SK-N-SH (cell line): Measurements from ENCODE around the gene DGKE. TPM values are rescaled to one million over a fixed set of nuclear protein-coding genes. Genes with fewer than 3 reads are reported as not detected.

Experiments used
- CTCF ChIA-PET: fragments of 300-600, 350-600 bp; formaldehyde crosslinking; extraction: SDS; loops from one replicate; lab custom pipeline; 2021; lab: Yijun Ruan, JAX
- POLR2A ChIA-PET: fragments of 350-600 bp; sonication (Branson Sonifier 250); formaldehyde crosslinking; extraction: SDS; loops from one replicate; lab custom pipeline; 2020; ENCODE audit warnings: antibody characterized with exemption, inconsistent platforms; lab: Yijun Ruan, JAX
- DNase-seq: peaks from one replicate; pipeline ENCODE4 v3.0.0; 2012
- H2AFZ ChIP-seq: fragments of 200-600 bp; sonication (generic); 2 replicates; pipeline ENCODE4 v1.8.1; 2016; ENCODE audit warnings: antibody characterized with exemption, mild to moderate bottlenecking, low read depth
- H3F3A ChIP-seq: fragments of 200-600 bp; sonication (generic); replicated peaks from 2 replicates; pipeline ENCODE3; 2016; ENCODE audit warnings: antibody characterized with exemption, mild to moderate bottlenecking; ENCODE audit not compliant: insufficient read depth
- H3K27ac ChIP-seq, 2 experiments: fragments of 200-500 bp in 1 of 2; fragments of 200-600 bp in 1 of 2; sonication (Bioruptor generic) in 1 of 2; sonication (generic), shearing (Covaris generic) in 1 of 2; 2 replicates each; pipeline versions ENCODE4 v1.5.1 to v1.6.1; 2014 to 2016; ENCODE audit warnings: low read depth in 2 of 2, inconsistent platforms in 1 of 2, low read length in 1 of 2, mild to moderate bottlenecking in 1 of 2, mixed read lengths in 1 of 2
- H3K27me3 ChIP-seq: fragments of 200-600 bp; sonication (generic), shearing (Covaris generic); 2 replicates; pipeline ENCODE4 v1.6.1; 2016; ENCODE audit warnings: mixed run types; ENCODE audit not compliant: insufficient read depth
- H3K36me3 ChIP-seq, 2 experiments: fragments of 200-500 bp in 1 of 2; fragments of 200-600 bp in 1 of 2; sonication (Bioruptor generic) in 1 of 2; sonication (generic) in 1 of 2; replicated peaks in 1 of 2; 2 replicates each; pipeline versions ENCODE3 to v1.5.1; 2014 to 2016; ENCODE audit warnings: low read length in 1 of 2, mild to moderate bottlenecking in 1 of 2; ENCODE audit not compliant: insufficient read depth in 2 of 2, control insufficient read depth in 1 of 2
- H3K4me1 ChIP-seq, 2 experiments: fragments of 200-500 bp in 1 of 2; fragments of 200-600 bp in 1 of 2; sonication (Bioruptor generic) in 1 of 2; sonication (generic), shearing (Covaris generic) in 1 of 2; 2 replicates each; pipeline versions ENCODE4 v1.5.1 to v1.6.1; 2014 to 2016; ENCODE audit warnings: low read depth in 1 of 2, low read length in 1 of 2, mixed run types in 1 of 2; ENCODE audit not compliant: insufficient read depth in 2 of 2, control insufficient read depth in 1 of 2
- H3K4me2 ChIP-seq: fragments of 200-600 bp; sonication (generic), shearing (Covaris generic); 2 replicates; pipeline ENCODE4 v1.6.1; 2017; ENCODE audit warnings: mixed run types
- H3K4me3 ChIP-seq, 2 experiments: fragments of 200-500 bp in 1 of 2; fragments of 200-600 bp in 1 of 2; sonication (Bioruptor generic) in 1 of 2; sonication (generic), shearing (Covaris generic) in 1 of 2; 2 replicates each; pipeline versions ENCODE4 v1.5.1 to v1.8.1; 2014 to 2016; ENCODE audit warnings: low read depth in 2 of 2, inconsistent platforms in 1 of 2, low read length in 1 of 2, mild to moderate bottlenecking in 1 of 2, mixed read lengths in 1 of 2, moderate library complexity in 1 of 2
- H3K79me2 ChIP-seq: fragments of 200-600 bp; sonication (generic); 2 replicates; pipeline ENCODE4 v1.8.1; 2017; ENCODE audit warnings: mild to moderate bottlenecking; ENCODE audit not compliant: insufficient read depth
- H3K9ac ChIP-seq: fragments of 200-600 bp; sonication (generic); 2 replicates; pipeline ENCODE4 v1.6.1; 2017; ENCODE audit warnings: mixed run types
- H3K9me2 ChIP-seq: fragments of 200-600 bp; sonication (generic); 2 replicates; pipeline ENCODE4 v1.6.1; 2017; ENCODE audit warnings: mixed run types
- H3K9me3 ChIP-seq: fragments of 200-600 bp; sonication (generic); 2 replicates; pipeline ENCODE4 v1.6.1; 2017; ENCODE audit warnings: mixed run types, mild to moderate bottlenecking, moderate library complexity
- H4K20me1 ChIP-seq: fragments of 200-600 bp; sonication (generic); 2 replicates; pipeline ENCODE4 v1.6.1; 2017; ENCODE audit warnings: mild to moderate bottlenecking, mixed run types; ENCODE audit not compliant: insufficient read depth
- CTCF ChIP-seq: fragments of 200-600 bp; sonication (generic); IDR thresholded peaks from 2 replicates; pipeline ENCODE4 v1.6.1; 2017; ENCODE audit warnings: antibody characterized with exemption, mild to moderate bottlenecking, moderate library complexity
- ELF1 ChIP-seq: IDR thresholded peaks from 2 replicates; pipeline ENCODE4 v1.4.0; 2012
- FOSL2 ChIP-seq: IDR thresholded peaks from 2 replicates; pipeline ENCODE4 v1.4.0; 2012; ENCODE audit warnings: low read depth, mild to moderate bottlenecking, moderate library complexity, borderline replicate concordance
- FOXJ3 ChIP-seq: sonication (generic); formaldehyde crosslinking; IDR thresholded peaks from 2 replicates; pipeline ENCODE4 v1.5.1; 2020; ENCODE audit warnings: mild to moderate bottlenecking, missing genetic modification reagents
- FOXM1 ChIP-seq: IDR thresholded peaks from 2 replicates; pipeline ENCODE4 v1.4.0; 2012; ENCODE audit warnings: low read depth, mild to moderate bottlenecking
- GABPA ChIP-seq: IDR thresholded peaks from 2 replicates; pipeline ENCODE4 v1.4.0; 2012; ENCODE audit warnings: low read depth, mild to moderate bottlenecking
- IRF3 ChIP-seq: fragments of 150-350 bp; IDR thresholded peaks from 2 replicates; pipeline ENCODE4 v1.6.1; 2016; ENCODE audit warnings: mild to moderate bottlenecking, low read depth, low read length
- JUND ChIP-seq: IDR thresholded peaks from 2 replicates; pipeline ENCODE4 v1.4.0; 2012
- MAX ChIP-seq: IDR thresholded peaks from 2 replicates; pipeline ENCODE4 v1.4.0; 2012; ENCODE audit warnings: low read depth
- NFIC ChIP-seq: IDR thresholded peaks from 2 replicates; pipeline ENCODE4 v1.4.0; 2012; ENCODE audit warnings: borderline replicate concordance
- NRF1 ChIP-seq: IDR thresholded peaks from 2 replicates; pipeline ENCODE4 v1.6.1; 2012; ENCODE audit warnings: low read depth, mild to moderate bottlenecking, low read length
- POLR2AphosphoS5 ChIP-seq: IDR thresholded peaks from 2 replicates; pipeline ENCODE4 v1.6.1; 2012; ENCODE audit warnings: low read depth, low read length
- RAD21 ChIP-seq: IDR thresholded peaks from 2 replicates; pipeline ENCODE4 v1.6.1; 2012; ENCODE audit warnings: mild to moderate bottlenecking, low read length
- RCOR1 ChIP-seq: fragments of 150-350 bp; IDR thresholded peaks from 2 replicates; pipeline ENCODE4 v1.6.1; 2017; ENCODE audit warnings: antibody characterized with exemption, low read length
- REST ChIP-seq: IDR thresholded peaks from 2 replicates; pipeline ENCODE4 v1.6.1; 2012; ENCODE audit warnings: mild to moderate bottlenecking, low read depth, low read length, moderate library complexity
- RXRA ChIP-seq: IDR thresholded peaks from 2 replicates; pipeline ENCODE4 v1.4.0; 2012; ENCODE audit warnings: low read depth, mild to moderate bottlenecking, borderline replicate concordance
- SIN3A ChIP-seq: IDR thresholded peaks from 2 replicates; pipeline ENCODE4 v1.6.1; 2012; ENCODE audit warnings: low read depth, mild to moderate bottlenecking, low read length, moderate library complexity, borderline replicate concordance
- TEAD4 ChIP-seq: IDR thresholded peaks from 2 replicates; pipeline ENCODE4 v1.4.0; 2012; ENCODE audit warnings: mild to moderate bottlenecking, borderline replicate concordance; ENCODE audit not compliant: insufficient read depth
- USF1 ChIP-seq: IDR thresholded peaks from 2 replicates; pipeline ENCODE4 v1.4.0; 2012; ENCODE audit warnings: low read depth, borderline replicate concordance
- ZBTB33 ChIP-seq: IDR thresholded peaks from 2 replicates; pipeline ENCODE4 v1.4.0; 2012; ENCODE audit warnings: low read depth, borderline replicate concordance
- WGBS: methylation state at CpG from one replicate; pipeline ENCODE4 v1.1.6; 2017; ENCODE audit warnings: low lambda C conversion rate; 5-methylcytosine and 5-hydroxymethylcytosine counted together
- polyA plus RNA-seq, 3 experiments: library from polyadenylated mRNA; depleted of rRNA; stranded (reverse); fragments of >200 nt; gene quantifications; 2 replicates each; pipeline ENCODE4 v1.2.3, GENCODE V29; 2012

The DGKE gene
- polyA plus RNA-seq, 1 of the 3 experiments (the other 2 are of a cell fraction), result 2.4 TPM

GRCh38 chr17:56822725-56823124 lies 11.2 kb upstream of the DGKE start:
- no peaks in the 10 kb centered on the region for H3K36me3 ChIP-seq
- H3K9ac ChIP-seq, result no peak overlapping the region
- no peaks in the 10 kb centered on the region for H3F3A ChIP-seq
- H3K27me3 ChIP-seq, result no peaks in the 10 kb centered on the region
- H4K20me1 ChIP-seq, result no peaks in the 10 kb centered on the region
- DNase-seq, result no peak
- H3K9me2 ChIP-seq, result no peaks in the 10 kb centered on the region
- H3K27ac ChIP-seq, result no peak overlapping the region
- no peak overlapping the region for H3K4me3 ChIP-seq
- POLR2A ChIA-PET, result no interaction called here
- WGBS, result 89% methylated on average over 5 of the region's 5 CpGs
- H3K4me2 ChIP-seq, result no peak overlapping the region
- peaks cover 0 to 2% of the 10 kb centered on the region in 2 experiments; a peak in 1 of 4 replicates for H3K4me1 ChIP-seq
- TF ChIP-seq FOXM1 (no peak), GABPA (no peak), MAX (no peak), JUND (no peak), REST (no peak), RXRA (no peak), ELF1 (no peak), TEAD4 (no peak), IRF3 (no peak), POLR2AphosphoS5 (no peak), ZBTB33 (no peak), CTCF (no peak), RCOR1 (no peak), FOXJ3 (no peak), RAD21 (no peak), SIN3A (no peak), NRF1 (no peak), USF1 (no peak), FOSL2 (no peak), NFIC (no peak)
- no peaks in the 10 kb centered on the region for H3K9me3 ChIP-seq
- H3K79me2 ChIP-seq, result no peaks in the 10 kb centered on the region
- CTCF ChIA-PET, result interaction anchor here (0.7 to 15.9 kb wide), 3 partner anchors 9 to 120 kb away, joined by 3 to 251 read pairs (median 4); no protein-coding TSS in a partner anchor
- no peak overlapping the region for H2AFZ ChIP-seq
